ENCODE results near the gene TGFBRAP1.
A peak's percentile ranks its signal among the peaks of the same experiment; 100 is the strongest.
"Not testable (repeated sequence)": the region's sequence is repeated elsewhere in the genome, so short reads cannot be mapped to it uniquely, and the experiment has no call there.

The TGFBRAP1 gene

GRCh38 chr2:105272176-105272575, 57.4 kb downstream of the TGFBRAP1 start:
- DNase-seq (ENCODE audit: low read depth): no peak

GRCh38 chr2:105271393-105272045, 58.0 kb downstream of the TGFBRAP1 start:
- no peak for DNase-seq (ENCODE audit: low read depth)

- no peak for DNase-seq (ENCODE audit: low read depth)
These were observed 60.1 kb downstream of the TGFBRAP1 start for GRCh38 chr2:105269426-105269825.

- DNase-seq (ENCODE audit: low read depth): no peak
These were observed 66.9 kb downstream of the TGFBRAP1 start for GRCh38 chr2:105262651-105263091.

GRCh38 chr2:105261061-105261460, 68.5 kb downstream of the TGFBRAP1 start:
- DNase-seq (ENCODE audit: low read depth): peak; percentile 75

GRCh38 chr2:105258835-105259350, 70.6 kb downstream of the TGFBRAP1 start:
- no peak for DNase-seq (ENCODE audit: low read depth)

- DNase-seq (ENCODE audit: low read depth): no peak
These were observed 71.6 kb downstream of the TGFBRAP1 start for GRCh38 chr2:105257981-105258380.

- DNase-seq (ENCODE audit: low read depth): no peak
These were observed 73.0 kb downstream of the TGFBRAP1 start for GRCh38 chr2:105256431-105257047.

GRCh38 chr2:105255979-105256378, 73.6 kb downstream of the TGFBRAP1 start:
- DNase-seq (ENCODE audit: low read depth): no peak

- no peak for DNase-seq (ENCODE audit: low read depth)
These were observed 74.9 kb downstream of the TGFBRAP1 start for GRCh38 chr2:105254531-105255210.

GRCh38 chr2:105252271-105252670, 77.3 kb downstream of the TGFBRAP1 start:
- no peak for DNase-seq (ENCODE audit: low read depth)

GRCh38 chr2:105251016-105251648, 78.4 kb downstream of the TGFBRAP1 start:
- DNase-seq (ENCODE audit: low read depth): not testable (repeated sequence)

GRCh38 chr2:105249891-105250290, 79.6 kb downstream of the TGFBRAP1 start:
- DNase-seq (ENCODE audit: low read depth): no peak

GRCh38 chr2:105249181-105249580, 80.4 kb downstream of the TGFBRAP1 start:
- DNase-seq (ENCODE audit: low read depth): no peak

GRCh38 chr2:105248316-105249070, 81.0 kb downstream of the TGFBRAP1 start:
- DNase-seq (ENCODE audit: low read depth): no peak

GRCh38 chr2:105244451-105244850, 85.1 kb downstream of the TGFBRAP1 start:
- no peak for DNase-seq (ENCODE audit: low read depth)

- DNase-seq (ENCODE audit: low read depth): no peak
These were observed 85.6 kb downstream of the TGFBRAP1 start for GRCh38 chr2:105243961-105244360.

GRCh38 chr2:105242286-105242993, 87.1 kb downstream of the TGFBRAP1 start:
- no peak for DNase-seq (ENCODE audit: low read depth)

- DNase-seq (ENCODE audit: low read depth): no peak
These were observed 88.1 kb downstream of the TGFBRAP1 start, which contains the start of gene GPR45 for GRCh38 chr2:105241443-105241842. Gene GPR45 (plus strand): TSS chr2:105241743. CDS start chr2:105241859, 116 bp downstream.

- DNase-seq (ENCODE audit: low read depth): peak; percentile 18
These were observed 89.6 kb downstream of the TGFBRAP1 start for GRCh38 chr2:105239924-105240323.

GRCh38 chr2:105238664-105239240, 90.8 kb downstream of the TGFBRAP1 start:
- no peak for DNase-seq (ENCODE audit: low read depth)

Measured in stromal cell of bone marrow (primary cell).